Activated B cell treated with CpG ODN at 0.5 μM for 24 hours (primary cell): ENCODE data around the gene DVL3. TPM values are rescaled to one million over a fixed set of nuclear protein-coding genes. Genes with fewer than 3 reads are reported as not detected.
A peak's percentile ranks its signal among the peaks of the same experiment; 100 is the strongest.

ENCODE experiments used
- ATAC-seq: fragments of 200-7000 bp; cut with Tn5 transposase; one replicate; pipeline ENCODE4 v1.10.0; 2021; ENCODE audit warnings: low read depth, mild to moderate bottlenecking, moderate library complexity
- CTCF ChIA-PET: fragments of 350-600 bp; sonication (Branson Sonifier 250); formaldehyde crosslinking; loops from one replicate; lab custom pipeline; 2021; ENCODE audit warnings: antibody characterized with exemption; lab: Charles Lee
- POLR2A ChIA-PET: fragments of 350-600 bp; sonication (Branson Sonifier 250); formaldehyde crosslinking; loops from one replicate; lab custom pipeline; 2021; ENCODE audit warnings: antibody characterized with exemption; lab: Charles Lee
- DNase-seq: peaks from one replicate; pipeline ENCODE4 v3.0.0; 2022
- H3K27ac Mint-ChIP-seq: one replicate; pipeline ENCODE4 v1.8.0; 2020; ENCODE audit warnings: mixed read lengths
- H3K27me3 Mint-ChIP-seq: one replicate; pipeline ENCODE4 v1.8.0; 2021; ENCODE audit warnings: mixed read lengths
- H3K36me3 Mint-ChIP-seq: one replicate; pipeline ENCODE4 v1.8.0; 2021; ENCODE audit warnings: low read depth, mixed read lengths
- H3K4me1 Mint-ChIP-seq: one replicate; pipeline ENCODE4 v1.8.0; 2021; ENCODE audit warnings: mixed read lengths
- H3K4me3 Mint-ChIP-seq: one replicate; pipeline ENCODE4 v1.8.0; 2020; ENCODE audit warnings: mild to moderate bottlenecking, mixed read lengths
- H3K9me3 Mint-ChIP-seq: one replicate; pipeline ENCODE4 v1.8.0; 2020; ENCODE audit warnings: mixed read lengths
- CTCF ChIP-seq: fragments of 200-600 bp; IDR thresholded peaks from one replicate; pipeline ENCODE4 v1.8.0; 2022; ENCODE audit warnings: antibody characterized with exemption, mild to moderate bottlenecking
- intact Hi-C: fragments of 100-400 bp; cut with micrococcal nuclease; formaldehyde crosslinking; loops from one replicate; pipeline ENCODE4 v1.15.1; 2024
- total RNA-seq: library from RNA; stranded (reverse); gene quantifications from 2 replicates; pipeline ENCODE4 v1.2.3, GENCODE V29; 2022

Gene DVL3
- total RNA-seq, 1 donor from 2014 or later = 54.2 TPM

GRCh38 chr3:184186184-184186901, 31.2 kb downstream of the DVL3 start, which contains the start of gene ABCF3:
Gene ABCF3 (plus strand): TSS chr3:184186199. CDS start chr3:184186208, 9 bp downstream.
- Mint-ChIP-seq H3K4me1 (peaks cover 40% of the 10 kb centered on the region), H3K36me3 (peaks cover 80% of the 10 kb centered on the region), H3K4me3 (peak within 1 kb of the TSS; percentile 99), H3K27me3 (no peaks in the 10 kb centered on the region), H3K27ac (peak within 1 kb of the TSS; percentile 93), H3K9me3 (no peaks in the 10 kb centered on the region)
- ChIA-PET POLR2A (interaction anchor here (0.5 to 2.7 kb wide), 12 partner anchors 9 to 550 kb away, joined by 3 to 21 read pairs (median 5); partner anchors contain the start of genes AP2M1, DVL3, EEF1AKMT4 and EIF2B5), CTCF (interaction anchor here (0.6 to 1.0 kb wide), 2 partner anchors 34 to 42 kb away, joined by 3 read pairs; no protein-coding TSS in a partner anchor)
- ATAC-seq (peak; percentile 9), DNase-seq (no peak)
- intact Hi-C loops = loop anchor here (1.0 to 2.0 kb wide), 4 partner anchors 51 to 176 kb away; partner anchors contain the start of genes EEF1AKMT4, EIF2B5 and PSMD2
- TF ChIP-seq CTCF = no peak

GRCh38 chr3:184186902-184187207, 31.7 kb downstream of the DVL3 start:
- H3K27me3 Mint-ChIP-seq = no peaks in the 10 kb centered on the region
- H3K4me3 Mint-ChIP-seq = peak overlapping the region; percentile 99
- H3K4me1 Mint-ChIP-seq = peaks cover 40% of the 10 kb centered on the region
- ChIA-PET CTCF (interaction anchor here (0.6 to 1.0 kb wide), 2 partner anchors 35 to 42 kb away, joined by 3 read pairs; no protein-coding TSS in a partner anchor), POLR2A (interaction anchor here (0.6 to 2.7 kb wide), 6 partner anchors 9 to 303 kb away, joined by 3 to 21 read pairs (median 10); partner anchors contain the start of genes AP2M1, DVL3 and EIF2B5)
- DNase-seq = no peak
- H3K36me3 Mint-ChIP-seq = peaks cover 80% of the 10 kb centered on the region
- TF ChIP-seq CTCF = no peak
- ATAC-seq = no peak
- H3K9me3 Mint-ChIP-seq = no peaks in the 10 kb centered on the region
- no peak overlapping the region for H3K27ac Mint-ChIP-seq
- intact Hi-C loops = loop anchor here (1.0 to 2.0 kb wide), 4 partner anchors 52 to 176 kb away; partner anchors contain the start of genes EEF1AKMT4, EIF2B5 and PSMD2

- Mint-ChIP-seq H3K27me3 (no peaks in the 10 kb centered on the region), H3K9me3 (no peaks in the 10 kb centered on the region), H3K27ac (no peak overlapping the region), H3K4me3 (no peak overlapping the region), H3K4me1 (peaks cover 40% of the 10 kb centered on the region), H3K36me3 (peaks cover 80% of the 10 kb centered on the region)
- ChIA-PET POLR2A (no interaction called here), CTCF (no interaction called here)
- intact Hi-C loops = no loop called here
- no peak for TF ChIP-seq CTCF
- DNase-seq (no peak), ATAC-seq (no peak)
Measured at GRCh38 chr3:184188080-184188479, 32.9 kb downstream of the DVL3 start.

GRCh38 chr3:184189421-184189820, 34.2 kb downstream of the DVL3 start:
- no peak for TF ChIP-seq CTCF
- CTCF ChIA-PET = no interaction called here
- POLR2A ChIA-PET = no interaction called here
- ATAC-seq = no peak
- no peaks in the 10 kb centered on the region for H3K27me3 Mint-ChIP-seq
- H3K4me3 Mint-ChIP-seq = no peak overlapping the region
- intact Hi-C loops = no loop called here
- no peaks in the 10 kb centered on the region for H3K9me3 Mint-ChIP-seq
- peaks cover 80% of the 10 kb centered on the region for H3K36me3 Mint-ChIP-seq
- DNase-seq = no peak
- H3K27ac Mint-ChIP-seq = no peak overlapping the region
- H3K4me1 Mint-ChIP-seq = peaks cover 40% of the 10 kb centered on the region

- POLR2A ChIA-PET = no interaction called here
- Mint-ChIP-seq H3K27me3 (no peaks in the 10 kb centered on the region), H3K4me1 (peaks cover 14% of the 10 kb centered on the region), H3K27ac (no peak overlapping the region), H3K36me3 (peaks cover 80% of the 10 kb centered on the region), H3K4me3 (no peak overlapping the region), H3K9me3 (no peaks in the 10 kb centered on the region)
- intact Hi-C loops = no loop called here
- CTCF ChIA-PET = no interaction called here
- ATAC-seq (no peak), DNase-seq (no peak)
- no peak for TF ChIP-seq CTCF
Measured at GRCh38 chr3:184192889-184193288, 37.7 kb downstream of the DVL3 start.
